CD14-positive monocyte (primary cell): ENCODE data around the gene FAM50A. TPM values are rescaled to one million over a fixed set of nuclear protein-coding genes. Genes with fewer than 3 reads are reported as not detected.

ENCODE experiments used
- DNase-seq, 3 donors: peaks; one replicate each; pipeline ENCODE4 v3.0.0-alpha.2; 2011 to 2022
- H2AFZ ChIP-seq: 2 replicates; pipeline ENCODE4 v1.6.0; 2012; ENCODE audit warnings: mild to moderate bottlenecking, low read depth, low read length, inconsistent platforms; ENCODE audit not compliant: insufficient read depth, poor library complexity, severe bottlenecking
- H3K27ac ChIP-seq, 2 donors: 1 replicate in 1 of 2; 2 replicates in 1 of 2; pipeline ENCODE4 v1.5.1; 2012 to 2013; ENCODE audit warnings: low read length in 2 of 2, control low read depth in 1 of 2, inconsistent platforms in 1 of 2, low read depth in 1 of 2, mild to moderate bottlenecking in 1 of 2
- H3K27me3 ChIP-seq, 2 donors: one replicate each; pipeline versions ENCODE4 v1.6.0 to v1.6.1; 2011 to 2013; ENCODE audit warnings: low read length in 2 of 2; ENCODE audit not compliant: control insufficient read depth in 2 of 2, insufficient read depth in 2 of 2
- H3K36me3 ChIP-seq, 2 donors: replicated peaks in 1 of 2; 1 replicate in 1 of 2; 2 replicates in 1 of 2; pipeline versions ENCODE4 v1.5.1 to v1.6.1; 2012 to 2013; ENCODE audit warnings: low read length in 2 of 2, control low read depth in 1 of 2, inconsistent platforms in 1 of 2, mild to moderate bottlenecking in 1 of 2; ENCODE audit not compliant: insufficient read depth in 2 of 2, control insufficient read depth in 1 of 2
- H3K4me1 ChIP-seq, 2 donors: 1 replicate in 1 of 2; 2 replicates in 1 of 2; pipeline versions ENCODE4 v1.5.1 to v1.6.1; 2012 to 2013; ENCODE audit warnings: low read length in 2 of 2, control low read depth in 1 of 2, inconsistent platforms in 1 of 2, mild to moderate bottlenecking in 1 of 2, moderate library complexity in 1 of 2; ENCODE audit not compliant: insufficient read depth in 2 of 2, control insufficient read depth in 1 of 2
- H3K4me2 ChIP-seq: replicated peaks from 2 replicates; pipeline ENCODE3; 2012; ENCODE audit warnings: low read length, moderate library complexity, mild to moderate bottlenecking; ENCODE audit not compliant: poor library complexity, severe bottlenecking; ENCODE audit errors: extremely low read depth
- H3K4me3 ChIP-seq, 3 experiments: fragments of 200-600 bp in 1 of 3; sonication (generic) in 1 of 3; replicated peaks in 1 of 3; 1 replicate in 2 of 3; 2 replicates in 1 of 3; pipeline ENCODE4 v1.5.1; 2011 to 2013; ENCODE audit warnings: low read length in 3 of 3, mild to moderate bottlenecking in 3 of 3, control low read depth in 2 of 3, low read depth in 2 of 3, inconsistent platforms in 1 of 3, moderate library complexity in 1 of 3
- H3K79me2 ChIP-seq: 2 replicates; pipeline ENCODE4 v1.6.0; 2012; ENCODE audit warnings: mild to moderate bottlenecking, control low read depth, inconsistent platforms, low read length, moderate library complexity; ENCODE audit not compliant: insufficient read depth
- H3K9ac ChIP-seq: 2 replicates; pipeline ENCODE4 v1.6.0; 2017; ENCODE audit warnings: low read length, mild to moderate bottlenecking; ENCODE audit not compliant: insufficient read depth, poor library complexity, severe bottlenecking
- H3K9me3 ChIP-seq, 2 donors: replicated peaks in 1 of 2; 1 replicate in 1 of 2; 2 replicates in 1 of 2; pipeline versions ENCODE4 v1.5.1 to v1.6.1; 2012 to 2013; ENCODE audit warnings: low read length in 2 of 2, control low read depth in 1 of 2; ENCODE audit not compliant: control insufficient read depth in 1 of 2, insufficient read depth in 1 of 2
- H4K20me1 ChIP-seq: 2 replicates; pipeline ENCODE4 v1.6.0; 2012; ENCODE audit warnings: mild to moderate bottlenecking, low read length, control low read depth, moderate library complexity; ENCODE audit not compliant: insufficient read depth
- H3K27ac Mint-ChIP-seq, 7 donors: one replicate each; pipeline ENCODE4 v1.8.0; 2020; ENCODE audit warnings: mild to moderate bottlenecking in 7 of 7, mixed read lengths in 7 of 7, moderate library complexity in 6 of 7, inconsistent platforms in 2 of 7
- H3K27me3 Mint-ChIP-seq, 3 donors: one replicate each; pipeline ENCODE4 v1.8.0; 2021 to 2022; ENCODE audit warnings: low read depth in 3 of 3, mild to moderate bottlenecking in 3 of 3, mixed read lengths in 3 of 3, moderate library complexity in 3 of 3, inconsistent platforms in 1 of 3
- H3K36me3 Mint-ChIP-seq, 2 donors: one replicate each; pipeline ENCODE4 v1.8.0; 2020; ENCODE audit warnings: mixed read lengths in 2 of 2, inconsistent platforms in 1 of 2, mild to moderate bottlenecking in 1 of 2
- H3K4me1 Mint-ChIP-seq: one replicate; pipeline ENCODE4 v1.8.0; 2020; ENCODE audit warnings: mild to moderate bottlenecking, mixed read lengths
- H3K4me3 Mint-ChIP-seq, 2 donors: one replicate each; pipeline ENCODE4 v1.8.0; 2020; ENCODE audit warnings: mild to moderate bottlenecking in 2 of 2, mixed read lengths in 2 of 2, moderate library complexity in 1 of 2
- H3K9me3 Mint-ChIP-seq, 7 donors: one replicate each; pipeline ENCODE4 v1.8.0; 2020 to 2022; ENCODE audit warnings: mixed read lengths in 7 of 7, mild to moderate bottlenecking in 6 of 7, moderate library complexity in 6 of 7, inconsistent platforms in 2 of 7
- WGBS: methylation state at CpG from one replicate; pipeline ENCODE4 v1.1.5; 2013; ENCODE audit warnings: missing lambda C conversion rate; ENCODE audit not compliant: insufficient coverage; 5-methylcytosine and 5-hydroxymethylcytosine counted together
- intact Hi-C, 2 donors: fragments of 100-400 bp; cut with micrococcal nuclease; formaldehyde crosslinking; loops; one replicate each; pipeline versions ENCODE4 v1.15.0 to v1.15.1; 2023
- polyA plus RNA-seq, 3 donors: library from polyadenylated mRNA; depleted of rRNA in 1 of 3; unstranded in 2 of 3; stranded (reverse) in 1 of 3; fragments of 300-500 nt in 2 of 3; fragments of >200 nt in 1 of 3; fragmentation: Illumina TruSeq in 2 of 3; gene quantifications; 1 replicate in 2 of 3; 2 replicates in 1 of 3; pipeline ENCODE4 v1.2.3, GENCODE V29; 2012 to 2021
- TF ChIP-seq, protein P1 (sequence below): fragments of 200-600 bp; IDR thresholded peaks from one replicate; pipeline ENCODE4 v1.8.0; 2022; ENCODE audit warnings: antibody characterized with exemption, mild to moderate bottlenecking

The FAM50A gene
- polyA plus RNA-seq, 3 donors, result 23.9 to 88.9 (median 46.4) TPM

DNA sequence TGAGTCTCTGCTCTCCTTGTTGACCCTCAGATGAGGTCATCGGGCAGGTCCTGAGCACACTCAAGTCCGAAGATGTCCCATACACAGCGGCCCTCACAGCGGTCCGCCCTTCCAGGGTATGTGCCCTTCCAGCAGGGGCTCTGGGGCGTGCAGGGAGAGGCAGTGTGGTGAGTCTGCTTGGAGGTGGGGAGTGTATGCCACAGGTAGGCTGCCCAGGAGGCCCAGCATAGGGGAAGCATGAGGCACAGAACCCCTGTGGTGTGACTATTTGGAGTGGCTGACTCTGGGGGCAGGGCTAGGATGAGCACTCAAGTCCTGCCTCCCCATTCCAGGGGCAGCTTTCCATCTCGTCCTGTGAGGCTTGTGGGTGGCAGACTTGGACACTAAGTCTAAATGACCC lies 10.3 kb upstream of the FAM50A start:
- TF ChIP-seq, protein P1, sequence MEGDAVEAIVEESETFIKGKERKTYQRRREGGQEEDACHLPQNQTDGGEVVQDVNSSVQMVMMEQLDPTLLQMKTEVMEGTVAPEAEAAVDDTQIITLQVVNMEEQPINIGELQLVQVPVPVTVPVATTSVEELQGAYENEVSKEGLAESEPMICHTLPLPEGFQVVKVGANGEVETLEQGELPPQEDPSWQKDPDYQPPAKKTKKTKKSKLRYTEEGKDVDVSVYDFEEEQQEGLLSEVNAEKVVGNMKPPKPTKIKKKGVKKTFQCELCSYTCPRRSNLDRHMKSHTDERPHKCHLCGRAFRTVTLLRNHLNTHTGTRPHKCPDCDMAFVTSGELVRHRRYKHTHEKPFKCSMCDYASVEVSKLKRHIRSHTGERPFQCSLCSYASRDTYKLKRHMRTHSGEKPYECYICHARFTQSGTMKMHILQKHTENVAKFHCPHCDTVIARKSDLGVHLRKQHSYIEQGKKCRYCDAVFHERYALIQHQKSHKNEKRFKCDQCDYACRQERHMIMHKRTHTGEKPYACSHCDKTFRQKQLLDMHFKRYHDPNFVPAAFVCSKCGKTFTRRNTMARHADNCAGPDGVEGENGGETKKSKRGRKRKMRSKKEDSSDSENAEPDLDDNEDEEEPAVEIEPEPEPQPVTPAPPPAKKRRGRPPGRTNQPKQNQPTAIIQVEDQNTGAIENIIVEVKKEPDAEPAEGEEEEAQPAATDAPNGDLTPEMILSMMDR, result no peak
- peaks cover 51% of the 10 kb centered on the region for H3K79me2 ChIP-seq
- Mint-ChIP-seq H3K27me3 (peaks cover 0 to 15% (median 2%) of the 10 kb centered on the region in 3 donors), H3K4me3 (no peak overlapping the region), H3K27ac (peak overlapping the region in 2 of 7 donors; percentile 32 to 72), H3K9me3 (peaks cover 0 to 17% (median 11%) of the 10 kb centered on the region in 7 donors), H3K4me1 (peaks cover 45% of the 10 kb centered on the region), H3K36me3 (peaks cover 40 to 45% of the 10 kb centered on the region in 2 donors)
- H4K20me1 ChIP-seq, result no peaks in the 10 kb centered on the region
- H3K4me2 ChIP-seq, result no peak overlapping the region
- H3K27me3 ChIP-seq, result no peaks in the 10 kb centered on the region
- no peak overlapping the region for H3K27ac ChIP-seq
- peaks cover 38 to 41% of the 10 kb centered on the region in 2 donors for H3K36me3 ChIP-seq
- peaks cover 0 to 5% of the 10 kb centered on the region in 2 donors for H3K9me3 ChIP-seq
- no peak overlapping the region for H3K9ac ChIP-seq
- no peak for DNase-seq
- H2AFZ ChIP-seq, result no peak overlapping the region
- no peak overlapping the region for H3K4me3 ChIP-seq
- 100% methylated on average over 1 of the region's 7 CpGs for WGBS
- H3K4me1 ChIP-seq, result peaks cover 46 to 54% of the 10 kb centered on the region in 2 donors
- intact Hi-C loops, result no loop called here

GRCh38 chrX:154434394-154435168 lies 9.4 kb upstream of the FAM50A start:
- Mint-ChIP-seq H3K36me3 (peaks cover 43 to 55% of the 10 kb centered on the region in 2 donors), H3K4me3 (no peak overlapping the region), H3K27me3 (peaks cover 0 to 15% (median 2%) of the 10 kb centered on the region in 3 donors), H3K9me3 (peaks cover 0 to 16% (median 11%) of the 10 kb centered on the region in 7 donors), H3K4me1 (peaks cover 44% of the 10 kb centered on the region), H3K27ac (peak overlapping the region in 1 of 7 donors; percentile 83)
- H3K79me2 ChIP-seq, result peaks cover 51% of the 10 kb centered on the region
- H3K4me2 ChIP-seq, result no peak overlapping the region
- peaks cover 5% of the 10 kb centered on the region for H4K20me1 ChIP-seq
- 100% methylated on average over 1 of the region's 7 CpGs for WGBS
- no peak for DNase-seq
- no peak overlapping the region for H3K27ac ChIP-seq
- no peak overlapping the region for H2AFZ ChIP-seq
- TF ChIP-seq, protein P1, result no peak
- peaks cover 41 to 45% of the 10 kb centered on the region in 2 donors for H3K36me3 ChIP-seq
- H3K4me1 ChIP-seq, result peaks cover 41 to 50% of the 10 kb centered on the region in 2 donors
- no peak overlapping the region for H3K4me3 ChIP-seq
- intact Hi-C loops, result loop anchor here in 1 of 2 donors (5.0 kb wide), 1 partner anchor 32 kb away; no protein-coding TSS in a partner anchor
- peaks cover 0 to 5% of the 10 kb centered on the region in 2 donors for H3K9me3 ChIP-seq
- H3K9ac ChIP-seq, result no peak overlapping the region
- H3K27me3 ChIP-seq, result no peaks in the 10 kb centered on the region
